NB4 (cell line): ENCODE measurements around the gene ADM2.

Experiments used
- DNase-seq: peaks from one replicate; pipeline ENCODE4 v3.0.0; 2010; ENCODE audit warnings: low read depth
- H3K4me3 ChIP-seq: one replicate; pipeline ENCODE4 v1.5.1; 2011; ENCODE audit warnings: mild to moderate bottlenecking, low read depth, low read length, moderate library complexity
- CTCF ChIP-seq: IDR thresholded peaks from one replicate; pipeline ENCODE4 v1.5.1; 2012; ENCODE audit warnings: low read depth, low read length
- MYC ChIP-seq: IDR thresholded peaks from 2 replicates; pipeline ENCODE4 v1.6.1; 2011; ENCODE audit warnings: low read depth, low read length
- POLR2A ChIP-seq: IDR thresholded peaks from 2 replicates; pipeline ENCODE4 v1.6.1; 2011; ENCODE audit warnings: mild to moderate bottlenecking; ENCODE audit not compliant: insufficient read length; ENCODE audit errors: extremely low read depth
- TF ChIP-seq, protein P1 (sequence below): IDR thresholded peaks from 2 replicates; pipeline ENCODE4 v1.6.1; 2011; ENCODE audit warnings: low read depth, low read length

Gene ADM2

DNA sequence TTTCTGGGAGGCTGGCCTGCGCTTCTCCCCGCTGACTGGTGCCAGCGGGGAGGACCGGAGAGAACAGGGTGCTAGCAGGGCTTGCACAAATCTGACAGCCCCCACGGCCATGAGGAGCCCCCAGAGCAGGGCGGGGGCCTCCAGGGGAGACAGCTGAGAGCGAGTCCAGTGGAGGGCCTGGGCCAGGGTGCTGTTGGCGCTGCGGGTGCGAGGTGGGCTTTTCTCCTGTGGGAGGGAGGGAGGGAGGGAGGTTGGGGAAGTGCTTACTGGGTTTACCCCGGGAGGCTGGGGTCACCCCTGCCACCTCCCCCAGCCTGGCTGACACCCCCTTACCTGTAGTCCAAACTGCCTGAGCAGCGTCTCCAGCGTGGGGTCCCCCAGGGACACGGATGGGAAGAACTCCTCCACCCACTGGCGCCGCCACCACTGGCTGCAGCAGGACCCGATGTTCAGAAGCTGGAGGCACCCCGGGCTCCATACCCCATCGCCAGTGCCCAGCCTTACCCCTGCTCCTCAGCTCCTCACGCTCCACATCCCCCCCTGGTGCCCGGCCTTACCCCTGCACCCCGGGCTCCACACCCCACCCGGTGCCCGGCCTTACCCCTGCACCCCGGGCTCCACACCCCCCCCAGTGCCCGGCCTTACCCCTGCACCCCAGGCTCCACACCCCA, 22.3 kb downstream of the ADM2 start:
- no peak for TF ChIP-seq MYC
- TF ChIP-seq CTCF, result no peak
- TF ChIP-seq, protein P1, sequence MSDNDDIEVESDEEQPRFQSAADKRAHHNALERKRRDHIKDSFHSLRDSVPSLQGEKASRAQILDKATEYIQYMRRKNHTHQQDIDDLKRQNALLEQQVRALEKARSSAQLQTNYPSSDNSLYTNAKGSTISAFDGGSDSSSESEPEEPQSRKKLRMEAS, result no peak
- TF ChIP-seq POLR2A, result no peak
- DNase-seq, result no peak
- no peak overlapping the region for H3K4me3 ChIP-seq

DNA sequence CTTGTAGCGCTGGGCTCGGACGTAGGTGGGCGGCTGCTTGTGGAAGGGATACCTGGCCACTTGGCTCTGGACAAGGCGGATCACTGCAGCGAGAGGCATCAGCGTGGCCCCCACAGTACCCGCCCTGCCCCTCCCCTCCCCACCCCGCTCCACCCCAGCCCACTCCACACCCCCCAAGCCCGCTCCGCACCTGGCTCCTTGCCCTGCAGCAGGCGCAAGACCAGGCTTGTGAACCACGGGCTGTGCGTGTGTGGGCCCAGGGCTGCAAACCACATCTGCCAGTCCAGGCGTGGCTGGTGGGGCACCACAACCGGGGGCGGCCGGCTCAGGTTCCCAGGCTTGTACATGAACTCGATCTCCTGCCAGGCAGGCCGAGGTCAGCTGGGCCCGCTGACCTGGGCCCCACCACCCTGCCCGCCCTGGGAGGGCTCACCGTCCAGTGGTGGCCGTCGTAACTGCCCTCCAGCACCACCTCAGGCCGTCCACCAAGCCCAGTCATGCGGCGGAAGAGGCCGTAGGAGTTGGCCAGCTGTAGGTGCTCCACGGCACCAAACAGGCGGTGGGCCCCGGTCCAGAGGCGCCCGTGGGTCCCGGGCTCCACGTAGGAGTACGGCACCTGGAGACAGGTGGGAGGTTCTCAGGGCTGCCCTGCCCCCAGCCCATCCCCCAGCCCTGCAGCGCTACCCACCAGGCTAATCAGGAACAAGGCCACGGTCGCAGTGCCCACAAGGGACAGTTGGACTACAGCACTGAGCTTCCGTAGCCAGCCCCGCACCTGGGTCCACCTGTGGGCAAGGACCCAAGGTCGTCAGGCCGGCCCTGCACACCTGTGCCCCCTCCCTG, 23.2 kb downstream of the ADM2 start:
- TF ChIP-seq, protein P1, result no peak
- TF ChIP-seq MYC (no peak), POLR2A (no peak), CTCF (no peak)
- H3K4me3 ChIP-seq, result no peak overlapping the region
- DNase-seq, result no peak

DNA sequence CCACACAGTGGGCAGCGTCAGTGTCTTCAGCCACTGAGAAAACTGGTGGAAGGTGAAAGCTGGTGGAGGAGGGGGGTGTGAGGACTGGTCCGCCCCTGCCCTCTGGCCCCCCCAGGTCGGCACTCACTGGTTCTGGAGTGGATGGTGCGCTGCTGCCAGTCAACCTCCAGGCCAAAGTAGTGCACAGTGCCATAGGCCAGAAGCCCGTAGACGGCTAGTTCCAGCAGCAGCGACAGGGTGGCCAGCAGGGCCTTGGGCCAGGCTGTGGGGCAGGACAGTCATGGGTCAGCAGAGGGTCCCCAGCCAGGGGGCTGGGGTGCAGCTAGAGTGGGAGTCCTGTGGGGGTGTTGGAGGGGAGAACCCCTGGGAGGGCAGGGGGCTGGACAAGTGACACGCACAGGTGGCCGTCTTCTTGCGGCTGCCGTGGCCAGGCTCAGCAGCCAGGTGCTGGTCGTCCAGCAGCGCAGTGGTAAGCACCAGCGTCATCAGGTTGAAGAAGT, 24.0 kb downstream of the ADM2 start:
- no peak for TF ChIP-seq CTCF
- TF ChIP-seq, protein P1, result no peak
- no peak for TF ChIP-seq MYC
- no peak for TF ChIP-seq POLR2A
- DNase-seq, result no peak
- H3K4me3 ChIP-seq, result no peak overlapping the region

- no peak for DNase-seq
- H3K4me3 ChIP-seq, result no peak overlapping the region
- TF ChIP-seq POLR2A (no peak), MYC (no peak), CTCF (no peak)
- TF ChIP-seq, protein P1, result no peak
These were observed 24.6 kb downstream of the ADM2 start for GRCh38 chr22:50505776-50506610.

DNA sequence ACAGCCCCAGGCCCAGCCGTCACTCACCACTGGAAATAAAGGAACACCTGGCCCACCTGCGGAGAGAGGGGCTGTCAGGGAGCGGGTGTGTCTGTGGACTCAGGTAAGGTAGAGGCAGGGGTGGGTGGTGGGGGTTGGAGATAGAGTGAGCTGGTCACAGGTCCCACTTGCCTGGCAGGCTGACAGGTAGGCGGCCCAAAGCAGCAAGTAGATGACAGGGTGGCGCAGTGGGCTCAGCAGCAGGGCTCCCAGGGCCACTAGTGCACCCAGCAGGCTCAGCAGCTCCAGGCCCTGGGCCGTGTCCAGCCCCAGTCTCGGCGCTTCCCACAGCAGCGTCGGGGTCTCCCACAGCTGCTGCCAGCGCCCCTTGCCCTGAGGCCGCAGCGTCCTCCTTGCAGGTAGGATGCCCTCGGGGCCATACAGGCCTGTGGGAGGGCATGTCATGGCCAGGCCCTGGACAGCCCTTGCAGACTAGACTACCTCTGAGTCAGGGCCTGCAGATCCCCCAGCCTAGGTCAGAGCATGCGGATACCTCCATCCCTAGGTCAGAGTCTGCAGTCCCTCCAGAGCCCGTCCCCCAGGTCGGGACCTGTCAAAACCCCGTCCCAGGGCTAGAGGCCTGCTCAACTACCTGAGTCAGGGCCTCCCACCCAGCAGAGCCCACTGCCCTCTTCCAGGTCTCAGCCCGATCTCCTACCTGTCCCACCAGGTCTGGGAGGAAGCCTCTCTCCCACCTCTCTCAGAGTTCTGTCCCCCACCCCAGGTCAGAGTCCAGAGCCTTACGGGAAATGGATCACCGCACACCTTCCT, 25.5 kb downstream of the ADM2 start:
- peak overlapping the region; percentile 90 for H3K4me3 ChIP-seq
- peak; percentile 33 for DNase-seq
- TF ChIP-seq, protein P1, result no peak
